ENCODE measurements around the gene IKBKE. TPM values are rescaled to one million over a fixed set of nuclear protein-coding genes. Genes with fewer than 3 reads are reported as not detected.

IKBKE gene
- total RNA-seq, 4 donors from 2014 or later = 1.4 to 2.5 (median 2.3) TPM

GRCh38 chr1:206503591-206504362 lies 33.5 kb downstream of the IKBKE start:
- Histone ChIP-seq H3K9me3 (no peaks in the 10 kb centered on the region), H3K4me3 (no peak overlapping the region), H3K36me3 (no peaks in the 10 kb centered on the region), H3K27me3 (peaks cover 0 to 37% (median 6%) of the 10 kb centered on the region in 4 donors), H3K27ac (replicated peaks in 1 of 4) (peak overlapping the region in 1 of 4 donors; percentile 49), H3K4me1 (peaks cover 23 to 54% (median 50%) of the 10 kb centered on the region in 4 donors)
- WGBS = 41% methylated on average over 8 of the region's 8 CpGs
- intact Hi-C loops (cut with DNase I) = no loop called here
- DNase-seq (ENCODE audit: extremely low spot score) = no peak
- TF ChIP-seq CTCF (IDR thresholded peaks at IDR 0.05) (no peak), POLR2AphosphoS5 (IDR thresholded peaks at IDR 0.05) (no peak), POLR2A (IDR thresholded peaks at IDR 0.05; ENCODE audit: low read depth) (no peak), EP300 (IDR thresholded peaks at IDR 0.05) (no peak)

GRCh38 chr1:206504363-206504713 lies 34.1 kb downstream of the IKBKE start:
- Histone ChIP-seq H3K4me1 (peaks cover 23 to 59% (median 55%) of the 10 kb centered on the region in 4 donors), H3K27me3 (peaks cover 0 to 41% (median 6%) of the 10 kb centered on the region in 4 donors), H3K9me3 (no peaks in the 10 kb centered on the region), H3K27ac (replicated peaks in 1 of 4) (no peak overlapping the region), H3K36me3 (no peaks in the 10 kb centered on the region), H3K4me3 (no peak overlapping the region)
- intact Hi-C loops (cut with DNase I) = no loop called here
- WGBS = 19% methylated on average over 3 of the region's 3 CpGs
- TF ChIP-seq EP300 (IDR thresholded peaks at IDR 0.05) (no peak), POLR2A (IDR thresholded peaks at IDR 0.05; ENCODE audit: low read depth) (no peak)
- DNase-seq (ENCODE audit: extremely low spot score) = no peak

DNA sequence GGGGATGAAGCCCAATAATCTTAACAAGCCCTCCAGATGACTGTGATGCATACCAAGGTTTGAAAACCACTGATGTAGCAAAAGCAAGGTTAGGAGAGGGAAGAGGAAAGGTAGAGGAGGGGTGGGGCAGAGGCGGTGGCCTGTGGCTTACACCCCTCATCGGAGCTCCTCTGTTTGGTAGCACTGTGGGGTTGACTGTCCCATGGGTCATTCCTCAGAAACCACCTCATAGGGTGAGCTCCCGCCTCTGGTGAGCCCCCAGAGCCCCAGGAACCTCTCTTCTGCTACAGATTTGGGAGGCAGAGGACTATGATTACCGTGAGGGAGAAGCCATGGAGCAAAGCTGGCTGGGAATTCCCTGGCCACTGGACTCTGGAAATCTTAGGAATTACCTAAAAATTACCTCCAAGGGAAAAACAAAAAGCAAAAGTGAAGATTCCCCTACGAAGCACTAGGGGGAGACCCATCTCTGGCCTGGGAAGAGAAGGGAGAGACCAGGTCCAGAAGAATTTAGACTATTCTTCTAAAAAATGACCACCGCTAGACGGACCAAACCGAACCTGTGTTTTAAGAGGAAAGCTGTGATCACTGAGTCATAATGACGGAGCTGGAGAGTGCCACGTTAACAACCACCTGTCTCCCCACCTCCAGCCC lies 35.6 kb downstream of the IKBKE start:
- Histone ChIP-seq H3K27ac (replicated peaks in 1 of 4) (no peak overlapping the region), H3K9me3 (no peaks in the 10 kb centered on the region), H3K36me3 (no peaks in the 10 kb centered on the region), H3K27me3 (peaks cover 0 to 41% (median 6%) of the 10 kb centered on the region in 4 donors), H3K4me3 (no peak overlapping the region), H3K4me1 (peaks cover 22 to 60% (median 54%) of the 10 kb centered on the region in 4 donors)
- 73% methylated on average over 10 of the region's 10 CpGs for WGBS
- intact Hi-C loops (cut with DNase I) = no loop called here
- no peak for TF ChIP-seq POLR2A (IDR thresholded peaks at IDR 0.05; ENCODE audit: low read depth)
- TF ChIP-seq CTCF (IDR thresholded peaks at IDR 0.05) = peak; percentile 16 to 37 (median 25)
- TF ChIP-seq POLR2AphosphoS5 (IDR thresholded peaks at IDR 0.05) = no peak
- no peak for TF ChIP-seq EP300 (IDR thresholded peaks at IDR 0.05)
- no peak for DNase-seq (ENCODE audit: extremely low spot score)

GRCh38 chr1:206506405-206507283 lies 36.4 kb downstream of the IKBKE start:
- Histone ChIP-seq H3K27me3 (peaks cover 0 to 41% (median 5%) of the 10 kb centered on the region in 4 donors), H3K4me1 (peaks cover 18 to 52% (median 46%) of the 10 kb centered on the region in 4 donors), H3K27ac (replicated peaks in 1 of 4) (peak overlapping the region in 2 of 4 donors; percentile 2 to 62), H3K36me3 (no peaks in the 10 kb centered on the region), H3K9me3 (no peaks in the 10 kb centered on the region), H3K4me3 (peak overlapping the region; percentile 63 to 75 (median 69))
- intact Hi-C loops (cut with DNase I) = no loop called here
- no peak for TF ChIP-seq CTCF (IDR thresholded peaks at IDR 0.05)
- no peak for TF ChIP-seq POLR2A (IDR thresholded peaks at IDR 0.05; ENCODE audit: low read depth)
- no peak for TF ChIP-seq EP300 (IDR thresholded peaks at IDR 0.05)
- TF ChIP-seq POLR2AphosphoS5 (IDR thresholded peaks at IDR 0.05) = no peak
- 86% methylated on average over 8 of the region's 48 CpGs for WGBS
- DNase-seq (ENCODE audit: extremely low spot score) = no peak

Data from esophagus muscularis mucosa (tissue), 4 donors.